Memory B cell (primary cell): ENCODE data around the gene ITGA11.

Experiments used
- ATAC-seq: fragments of 150-1000 bp; cut with Tn5 transposase; 2 replicates; pipeline ENCODE4 v1.10.0; 2021; ENCODE audit warnings: low read depth, mild to moderate bottlenecking, moderate library complexity
- DNase-seq, 2 donors: peaks; one replicate each; pipeline ENCODE4 v3.0.0; 2022; ENCODE audit warnings: low spot score in 2 of 2
- H3K27ac Mint-ChIP-seq: one replicate; pipeline ENCODE4 v1.8.0; 2022; ENCODE audit warnings: mild to moderate bottlenecking, moderate library complexity, mixed read lengths
- H3K27me3 Mint-ChIP-seq: one replicate; pipeline ENCODE4 v1.8.0; 2022; ENCODE audit warnings: mixed read lengths
- H3K36me3 Mint-ChIP-seq: one replicate; pipeline ENCODE4 v1.8.0; 2022; ENCODE audit warnings: mild to moderate bottlenecking, mixed read lengths
- H3K4me1 Mint-ChIP-seq: one replicate; pipeline ENCODE4 v1.8.0; 2022; ENCODE audit warnings: mixed read lengths
- H3K4me3 Mint-ChIP-seq: one replicate; pipeline ENCODE4 v1.8.0; 2022; ENCODE audit warnings: mild to moderate bottlenecking, moderate library complexity, mixed read lengths
- H3K9me3 Mint-ChIP-seq: one replicate; pipeline ENCODE4 v1.8.0; 2022; ENCODE audit warnings: mixed read lengths

ITGA11 gene

GRCh38 chr15:68415501-68416157 lies 16.3 kb downstream of the ITGA11 start:
- Mint-ChIP-seq H3K4me1 (no peaks in the 10 kb centered on the region), H3K27ac (no peak overlapping the region), H3K27me3 (peaks cover 8% of the 10 kb centered on the region), H3K36me3 (no peaks in the 10 kb centered on the region), H3K4me3 (no peak overlapping the region), H3K9me3 (no peaks in the 10 kb centered on the region)
- peak in 1 of 2 donors; percentile 5 for DNase-seq
- no peak for ATAC-seq

- Mint-ChIP-seq H3K4me1 (no peaks in the 10 kb centered on the region), H3K27me3 (peaks cover 4% of the 10 kb centered on the region), H3K27ac (no peak overlapping the region), H3K36me3 (no peaks in the 10 kb centered on the region), H3K9me3 (no peaks in the 10 kb centered on the region), H3K4me3 (no peak overlapping the region)
- DNase-seq (peak in 1 of 2 donors; percentile 6), ATAC-seq (no peak)
These were observed 16.9 kb downstream of the ITGA11 start for GRCh38 chr15:68415061-68415460.

- Mint-ChIP-seq H3K27ac (no peak overlapping the region), H3K4me1 (no peaks in the 10 kb centered on the region), H3K9me3 (no peaks in the 10 kb centered on the region), H3K36me3 (no peaks in the 10 kb centered on the region), H3K4me3 (no peak overlapping the region), H3K27me3 (peaks cover 6% of the 10 kb centered on the region)
- ATAC-seq (no peak), DNase-seq (peak in 1 of 2 donors; percentile 9)
These were observed 17.4 kb downstream of the ITGA11 start for GRCh38 chr15:68414591-68414990.

GRCh38 chr15:68414206-68414555 lies 17.8 kb downstream of the ITGA11 start:
- Mint-ChIP-seq H3K36me3 (no peaks in the 10 kb centered on the region), H3K4me1 (no peaks in the 10 kb centered on the region), H3K27ac (no peak overlapping the region), H3K27me3 (peaks cover 6% of the 10 kb centered on the region), H3K4me3 (no peak overlapping the region), H3K9me3 (no peaks in the 10 kb centered on the region)
- DNase-seq (peak in 1 of 2 donors; percentile 5), ATAC-seq (no peak)

- DNase-seq: peak in 1 of 2 donors; percentile 5
- no peaks in the 10 kb centered on the region for H3K36me3 Mint-ChIP-seq
These were observed 18.4 kb downstream of the ITGA11 start for GRCh38 chr15:68413363-68414205.

GRCh38 chr15:68412218-68412617 lies 19.7 kb downstream of the ITGA11 start:
- Mint-ChIP-seq H3K4me3 (no peak overlapping the region), H3K27ac (peak overlapping the region; percentile 58), H3K36me3 (no peaks in the 10 kb centered on the region), H3K27me3 (peaks cover 6% of the 10 kb centered on the region), H3K4me1 (no peaks in the 10 kb centered on the region), H3K9me3 (no peaks in the 10 kb centered on the region)
- no peak for DNase-seq
- no peak for ATAC-seq

More at GRCh38 chr15:68413363-68414205, 18.4 kb downstream of the ITGA11 start:
- ATAC-seq: no peak
- Mint-ChIP-seq H3K4me1 (no peaks in the 10 kb centered on the region), H3K27ac (no peak overlapping the region), H3K9me3 (no peaks in the 10 kb centered on the region), H3K4me3 (no peak overlapping the region), H3K27me3 (peaks cover 6% of the 10 kb centered on the region)

- Mint-ChIP-seq H3K27ac (peak overlapping the region; percentile 58), H3K4me3 (no peak overlapping the region), H3K9me3 (no peaks in the 10 kb centered on the region), H3K27me3 (peaks cover 6% of the 10 kb centered on the region), H3K4me1 (no peaks in the 10 kb centered on the region), H3K36me3 (no peaks in the 10 kb centered on the region)
- DNase-seq (no peak), ATAC-seq (no peak)
These were observed 20.2 kb downstream of the ITGA11 start for GRCh38 chr15:68411735-68412134.

- no peak for DNase-seq
- H3K4me3 Mint-ChIP-seq: no peak overlapping the region
- no peaks in the 10 kb centered on the region for H3K4me1 Mint-ChIP-seq
- H3K27me3 Mint-ChIP-seq: peaks cover 6% of the 10 kb centered on the region
- ATAC-seq: no peak
- no peaks in the 10 kb centered on the region for H3K36me3 Mint-ChIP-seq
- no peak overlapping the region for H3K27ac Mint-ChIP-seq
- H3K9me3 Mint-ChIP-seq: no peaks in the 10 kb centered on the region
These were observed 20.7 kb downstream of the ITGA11 start for GRCh38 chr15:68411343-68411675.

GRCh38 chr15:68410466-68411342 lies 21.3 kb downstream of the ITGA11 start:
- H3K4me3 Mint-ChIP-seq: no peak overlapping the region
- ATAC-seq: no peak
- H3K9me3 Mint-ChIP-seq: no peaks in the 10 kb centered on the region
- H3K36me3 Mint-ChIP-seq: no peaks in the 10 kb centered on the region
- H3K27me3 Mint-ChIP-seq: peaks cover 6% of the 10 kb centered on the region
- H3K4me1 Mint-ChIP-seq: no peaks in the 10 kb centered on the region
- DNase-seq: no peak
- no peak overlapping the region for H3K27ac Mint-ChIP-seq

GRCh38 chr15:68409736-68410370 lies 22.1 kb downstream of the ITGA11 start:
- no peaks in the 10 kb centered on the region for H3K36me3 Mint-ChIP-seq
- peaks cover 6% of the 10 kb centered on the region for H3K27me3 Mint-ChIP-seq
- no peaks in the 10 kb centered on the region for H3K9me3 Mint-ChIP-seq
- DNase-seq: no peak
- no peak for ATAC-seq
- H3K27ac Mint-ChIP-seq: no peak overlapping the region
- no peak overlapping the region for H3K4me3 Mint-ChIP-seq
- no peaks in the 10 kb centered on the region for H3K4me1 Mint-ChIP-seq

GRCh38 chr15:68408971-68409370 lies 23.0 kb downstream of the ITGA11 start:
- Mint-ChIP-seq H3K27ac (no peak overlapping the region), H3K36me3 (no peaks in the 10 kb centered on the region), H3K27me3 (peaks cover 6% of the 10 kb centered on the region), H3K4me1 (no peaks in the 10 kb centered on the region), H3K9me3 (peaks cover 2% of the 10 kb centered on the region), H3K4me3 (no peak overlapping the region)
- ATAC-seq (no peak), DNase-seq (no peak)

- peaks cover 4% of the 10 kb centered on the region for H3K9me3 Mint-ChIP-seq
- DNase-seq (no peak), ATAC-seq (no peak)
- no peak overlapping the region for H3K27ac Mint-ChIP-seq
- H3K4me1 Mint-ChIP-seq: no peaks in the 10 kb centered on the region
- peaks cover 2% of the 10 kb centered on the region for H3K36me3 Mint-ChIP-seq
- no peak overlapping the region for H3K4me3 Mint-ChIP-seq
- peaks cover 6% of the 10 kb centered on the region for H3K27me3 Mint-ChIP-seq
These were observed 23.8 kb downstream of the ITGA11 start for GRCh38 chr15:68407886-68408881.
